SHP77 treated with DMSO at 0.1 percent for 48 hours (cell line): ENCODE measurements around the gene NLRC5.

Source experiments
- DNase-seq: peaks from one replicate; lab custom pipeline; 2025; lab: John Stamatoyannopoulos, UW

NLRC5 gene

DNA sequence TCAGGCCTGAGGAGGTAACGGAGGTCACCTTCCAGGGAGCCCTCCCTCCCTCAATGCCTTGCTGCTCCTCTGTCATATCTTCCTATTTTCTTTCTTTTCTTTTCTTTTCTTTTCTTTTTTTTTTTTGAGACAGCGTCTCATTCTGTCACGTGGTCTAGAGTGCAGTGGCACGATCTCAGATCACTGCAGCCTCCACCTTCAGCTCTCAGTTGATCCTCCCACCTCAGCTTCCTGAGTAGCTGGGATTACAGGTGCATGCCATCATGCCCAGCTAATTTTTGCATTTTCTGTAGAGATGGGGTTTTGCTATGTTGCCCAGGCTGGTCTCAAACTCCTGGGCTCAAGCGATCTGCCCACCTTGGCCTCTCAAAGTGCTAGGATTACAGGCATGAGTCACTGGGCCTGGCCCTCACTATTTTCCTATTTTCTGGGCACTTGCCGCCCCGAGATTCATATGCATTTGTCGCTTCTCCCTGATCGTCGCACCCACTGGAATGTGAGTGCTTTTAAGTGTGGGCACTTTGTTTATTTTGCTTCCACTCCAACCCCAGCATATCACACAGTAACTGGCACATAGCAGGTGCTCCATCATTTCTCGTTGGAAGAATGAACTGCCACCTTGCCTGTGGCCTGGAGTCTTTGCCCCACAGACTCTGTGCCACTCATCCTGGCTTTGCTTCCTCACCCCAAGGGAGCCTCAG lies 134.8 kb downstream of the NLRC5 start:
- DNase-seq, result no peak

DNA sequence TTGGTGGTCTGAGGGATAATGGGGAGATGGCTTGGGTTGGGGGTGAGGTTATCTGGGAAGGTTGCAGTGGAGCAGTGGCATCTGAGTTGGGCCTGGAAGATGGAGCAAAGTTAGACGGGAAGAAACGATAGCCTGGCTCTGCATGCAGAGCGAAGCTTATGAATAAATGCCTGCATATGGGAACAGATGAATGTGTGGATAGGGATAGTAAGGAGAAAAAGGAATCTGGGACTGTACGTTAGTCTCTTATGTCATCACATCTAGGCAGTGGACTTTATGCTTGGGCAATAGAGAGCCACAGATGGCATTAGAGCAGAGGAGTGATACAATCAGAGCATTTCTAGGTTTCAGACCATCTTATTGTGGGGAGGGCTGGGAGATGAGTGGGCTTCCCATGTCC lies 136.0 kb downstream of the NLRC5 start:
- DNase-seq, result no peak

DNA sequence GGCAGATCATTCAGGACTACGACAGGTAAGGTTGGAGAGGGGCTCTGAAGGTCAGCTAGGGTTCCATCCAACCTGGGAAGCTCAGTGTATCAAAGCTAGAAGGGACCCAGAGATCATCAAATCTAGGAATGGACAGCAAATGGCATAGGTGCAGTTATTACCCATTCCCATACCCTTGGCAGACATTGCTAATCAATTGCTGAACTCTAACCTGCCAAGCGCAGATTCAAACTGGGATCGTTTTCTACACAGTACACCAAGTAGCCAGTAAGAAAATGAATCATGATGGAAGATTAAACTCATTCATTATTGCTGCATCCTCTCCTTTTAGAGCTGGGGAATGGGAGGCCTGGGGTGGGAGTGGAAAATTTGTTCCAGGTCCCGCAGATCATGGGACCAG lies 136.6 kb downstream of the NLRC5 start:
- no peak for DNase-seq

DNA sequence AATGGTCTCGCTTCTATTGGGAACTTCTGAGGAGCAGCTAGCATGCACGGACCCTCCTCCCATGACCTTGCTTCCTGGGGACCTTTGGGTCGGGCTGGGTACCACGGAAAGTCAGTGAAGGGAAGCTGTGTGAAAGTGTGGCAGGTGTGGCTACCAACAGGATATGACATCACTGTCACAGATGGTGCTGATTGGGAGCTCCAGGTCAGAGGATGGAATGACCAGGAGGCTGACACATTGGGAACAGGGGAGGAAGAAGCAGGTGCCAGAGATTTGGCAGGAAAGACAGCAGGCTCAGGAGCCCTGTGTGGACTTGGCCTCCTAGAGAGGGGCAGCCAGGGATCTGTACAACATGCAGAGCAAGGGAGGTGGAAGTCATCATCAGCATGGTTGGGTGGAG lies 137.1 kb downstream of the NLRC5 start:
- no peak for DNase-seq

DNA sequence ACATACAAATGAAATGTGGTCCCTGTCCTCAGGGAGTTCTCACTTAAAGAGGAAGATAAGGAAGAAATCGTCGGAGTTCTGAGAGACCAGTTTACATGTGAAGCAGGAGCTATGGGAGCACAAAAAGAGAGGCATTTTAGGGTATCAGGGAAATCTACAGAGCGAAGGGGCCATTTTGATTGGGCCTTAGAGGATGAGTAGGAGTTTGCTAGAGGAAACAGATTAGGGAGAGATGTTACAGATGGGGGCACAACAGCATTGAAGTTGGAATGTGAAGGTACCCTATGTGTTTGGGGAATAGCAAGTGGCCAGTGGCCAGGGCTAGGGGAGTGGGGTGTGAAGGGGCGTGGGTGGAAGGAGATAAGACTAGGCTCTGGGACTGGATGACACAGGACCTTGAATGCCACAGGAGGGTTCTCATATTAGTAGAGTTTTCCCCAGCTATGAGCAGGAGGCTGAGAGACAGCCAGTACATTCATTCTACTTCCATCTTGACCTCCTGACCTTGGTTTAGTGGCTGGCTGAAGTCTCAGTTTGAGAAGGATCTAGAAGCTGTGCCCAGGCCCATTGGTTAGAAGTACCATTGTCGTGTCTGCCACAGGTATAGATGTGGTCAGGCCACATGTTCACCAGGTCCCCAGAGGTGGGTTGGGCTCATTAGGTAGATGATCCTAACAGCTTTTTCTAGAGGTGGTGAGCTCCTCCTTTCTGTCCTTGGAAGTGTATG lies 137.8 kb downstream of the NLRC5 start:
- no peak for DNase-seq

DNA sequence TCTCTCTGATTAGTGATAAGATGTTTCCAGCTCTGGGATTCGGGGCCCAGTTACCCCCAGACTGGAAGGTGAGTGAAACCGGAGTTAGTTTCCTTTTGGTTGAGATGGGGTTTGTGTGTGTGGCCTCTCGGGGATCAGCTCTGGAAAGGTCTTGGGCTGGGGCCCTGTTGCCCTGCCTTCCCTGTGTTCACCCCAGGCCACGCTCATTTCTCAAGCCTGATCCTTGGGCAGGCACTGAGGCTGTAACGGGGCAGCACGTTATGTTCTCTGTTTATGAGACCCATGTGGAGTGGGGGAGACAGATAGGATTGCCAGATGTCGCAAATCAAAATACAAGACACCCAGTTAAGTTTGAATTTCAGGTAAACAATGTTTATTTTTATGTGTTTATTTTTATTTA lies 138.5 kb downstream of the NLRC5 start:
- DNase-seq, result no peak

DNA sequence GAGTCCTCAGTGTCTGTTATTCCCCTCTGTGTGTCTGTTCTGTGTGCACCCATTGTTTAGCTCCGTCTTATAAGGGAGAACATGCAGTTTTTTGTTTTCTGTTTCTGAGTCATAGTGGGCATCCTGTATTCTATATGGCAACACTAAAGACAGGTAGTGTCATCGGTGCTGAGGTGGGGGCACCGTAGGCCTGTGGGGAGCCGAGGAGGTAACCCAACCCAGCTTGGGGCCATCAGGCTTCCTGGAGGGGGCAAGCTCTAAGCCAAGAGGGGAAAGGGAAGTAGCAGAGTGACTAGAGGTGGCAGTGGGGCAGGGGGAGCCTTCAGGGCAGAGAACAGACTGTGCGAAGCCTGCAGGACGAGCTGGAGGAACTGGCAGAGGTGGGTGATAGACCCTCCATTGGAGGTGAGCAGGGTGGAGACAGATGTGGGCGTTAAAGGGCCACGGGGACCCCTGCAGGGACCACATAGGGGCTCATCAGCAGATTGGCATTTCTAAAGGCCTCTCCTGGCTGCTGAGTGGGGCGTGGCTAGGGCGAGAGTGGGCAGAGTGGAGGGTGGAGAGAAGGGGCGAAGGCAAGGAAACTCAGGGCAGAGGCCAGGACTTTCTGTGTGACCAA lies 139.5 kb downstream of the NLRC5 start:
- no peak for DNase-seq

DNA sequence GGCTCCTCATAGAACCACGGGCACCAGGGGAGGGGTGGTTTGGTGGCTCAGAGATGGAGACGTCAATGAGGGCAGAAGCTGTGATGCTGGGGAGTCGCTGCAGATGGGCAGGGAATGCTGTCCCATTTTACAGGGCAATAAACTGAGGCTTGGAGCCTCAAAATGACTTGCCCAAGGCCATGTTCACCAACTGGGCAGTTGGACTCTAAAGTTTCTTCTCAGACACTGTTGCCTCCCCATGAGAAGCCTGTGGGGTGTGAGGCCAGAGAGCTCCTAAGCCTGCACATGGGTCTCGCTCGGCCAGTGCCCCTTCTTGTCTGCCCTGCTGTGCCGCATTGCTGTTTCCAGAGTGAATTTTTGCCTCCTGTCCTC lies 141.6 kb downstream of the NLRC5 start:
- no peak for DNase-seq

DNA sequence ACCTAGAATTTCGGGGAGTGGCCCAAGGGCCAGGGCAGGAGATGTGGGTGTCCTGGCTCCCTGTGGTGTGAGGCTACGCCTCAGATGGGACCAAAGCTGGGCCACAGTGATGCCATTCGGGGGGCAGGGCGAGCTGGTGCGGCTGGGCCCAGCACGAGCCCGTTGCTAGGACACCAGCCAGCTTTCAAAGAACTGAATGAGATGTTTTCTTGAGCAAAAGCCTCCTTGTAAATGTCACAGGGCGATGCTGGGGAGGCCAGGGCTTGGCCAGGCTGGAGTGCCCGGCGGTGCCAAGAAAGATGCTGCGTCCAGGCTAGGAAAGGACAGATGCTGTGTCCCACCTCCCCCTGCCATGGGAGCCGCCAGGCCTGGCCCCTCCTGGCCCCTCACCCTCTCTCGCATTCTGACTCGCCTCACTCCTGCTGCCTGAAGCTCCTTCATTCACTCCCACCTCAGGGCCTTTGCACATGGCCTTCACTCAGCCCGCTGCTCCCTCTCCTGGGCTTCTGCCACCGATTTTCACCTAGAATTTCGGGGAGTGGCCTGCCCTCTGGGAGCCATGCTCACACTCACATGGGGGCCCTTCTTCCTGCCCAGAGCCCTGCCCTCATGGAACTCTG lies 142.1 kb downstream of the NLRC5 start:
- DNase-seq, result no peak

DNA sequence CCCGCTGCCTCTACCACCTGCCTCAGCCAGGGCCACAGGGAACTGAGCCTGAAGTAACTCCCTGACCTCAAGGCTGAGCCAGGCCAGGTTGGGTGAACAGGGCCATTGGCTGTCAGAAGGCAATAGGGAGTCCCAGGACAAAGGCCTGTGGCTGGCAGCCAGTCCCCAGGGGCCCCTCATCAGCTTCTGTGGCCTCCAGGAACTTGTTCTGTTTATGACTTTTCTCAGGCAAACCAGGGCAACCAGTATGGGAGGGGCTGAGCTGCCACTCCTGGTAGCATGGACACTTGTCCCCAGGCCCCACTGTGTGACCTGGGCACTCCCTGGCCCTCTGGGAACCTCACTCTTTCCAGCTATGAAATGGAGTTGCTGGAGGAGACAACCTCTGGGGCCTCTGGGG lies 143.1 kb downstream of the NLRC5 start:
- DNase-seq, result no peak

DNA sequence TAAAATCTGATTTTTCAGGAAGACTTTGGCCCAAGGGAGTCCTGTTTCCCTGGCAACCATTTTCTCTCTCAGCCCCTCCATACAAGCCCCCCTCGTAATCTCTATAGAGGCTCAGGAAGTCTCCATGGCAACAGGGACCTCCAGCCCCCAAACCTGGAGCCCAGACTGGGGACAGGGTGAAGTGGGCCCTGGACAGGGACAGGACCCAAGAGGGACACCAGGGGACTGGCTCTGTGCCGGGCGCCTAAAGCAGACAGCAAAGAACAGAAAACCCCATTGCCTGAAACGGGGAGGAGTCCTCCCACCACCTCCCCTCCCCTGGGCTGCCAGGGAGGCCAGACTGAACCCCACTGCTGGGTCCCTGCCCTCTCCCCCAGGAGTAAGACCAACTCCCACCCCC lies 143.7 kb downstream of the NLRC5 start:
- DNase-seq, result no peak
